Trophoblast cell (in vitro differentiated cells and primary cell): ENCODE measurements around the gene MAP3K15.

ENCODE experiments used
- DNase-seq, 2 donors: peaks; one replicate each; pipeline ENCODE4 v3.0.0-alpha.2; 2016
- H2AFZ ChIP-seq: 2 replicates; pipeline ENCODE4 v1.6.1; 2013; ENCODE audit warnings: low read length, moderate library complexity, mild to moderate bottlenecking; ENCODE audit not compliant: insufficient read depth, poor library complexity
- H2AK5ac ChIP-seq: 2 replicates; pipeline ENCODE4 v1.6.1; 2013; ENCODE audit warnings: mild to moderate bottlenecking, low read length
- H2BK120ac ChIP-seq: 2 replicates; pipeline ENCODE4 v1.6.1; 2013; ENCODE audit warnings: low read length, mild to moderate bottlenecking, moderate library complexity; ENCODE audit not compliant: insufficient read depth, poor library complexity
- H2BK12ac ChIP-seq: 2 replicates; pipeline ENCODE4 v1.6.1; 2013; ENCODE audit warnings: mild to moderate bottlenecking, low read length, moderate library complexity
- H2BK5ac ChIP-seq: 2 replicates; pipeline ENCODE4 v1.6.1; 2013; ENCODE audit warnings: low read length, low read depth, moderate library complexity, mild to moderate bottlenecking; ENCODE audit not compliant: poor library complexity
- H3K14ac ChIP-seq: 2 replicates; pipeline ENCODE4 v1.6.1; 2013; ENCODE audit warnings: mild to moderate bottlenecking, low read length
- H3K18ac ChIP-seq: 2 replicates; pipeline ENCODE4 v1.6.1; 2013; ENCODE audit warnings: mild to moderate bottlenecking, low read length
- H3K23ac ChIP-seq: 2 replicates; pipeline ENCODE4 v1.6.1; 2013; ENCODE audit warnings: low read length
- H3K27ac ChIP-seq: 2 replicates; pipeline ENCODE4 v1.5.1; 2013; ENCODE audit warnings: low read depth, mild to moderate bottlenecking, inconsistent platforms, low read length, moderate library complexity
- H3K27me3 ChIP-seq: 2 replicates; pipeline ENCODE4 v1.6.1; 2013; ENCODE audit warnings: inconsistent platforms, mild to moderate bottlenecking, low read length, moderate library complexity; ENCODE audit not compliant: insufficient read depth
- H3K36me3 ChIP-seq, 2 experiments: 1 replicate in 1 of 2; 2 replicates in 1 of 2; pipeline ENCODE4 v1.6.1; 2013; ENCODE audit warnings: low read length in 2 of 2, mild to moderate bottlenecking in 2 of 2, moderate library complexity in 1 of 2; ENCODE audit not compliant: insufficient read depth in 2 of 2, control insufficient read depth in 1 of 2
- H3K4ac ChIP-seq: 2 replicates; pipeline ENCODE4 v1.6.1; 2013; ENCODE audit warnings: low read depth, mild to moderate bottlenecking, low read length, moderate library complexity
- H3K4me1 ChIP-seq, 2 experiments: 1 replicate in 1 of 2; 2 replicates in 1 of 2; pipeline ENCODE4 v1.6.1; 2013; ENCODE audit warnings: low read length in 2 of 2, mild to moderate bottlenecking in 2 of 2, moderate library complexity in 1 of 2; ENCODE audit not compliant: insufficient read depth in 2 of 2, control insufficient read depth in 1 of 2
- H3K4me2 ChIP-seq: 2 replicates; pipeline ENCODE4 v1.6.1; 2013; ENCODE audit warnings: inconsistent platforms, mild to moderate bottlenecking, low read length, moderate library complexity
- H3K4me3 ChIP-seq: 2 replicates; pipeline ENCODE4 v1.5.1; 2013; ENCODE audit warnings: mild to moderate bottlenecking, low read depth, low read length, inconsistent platforms
- H3K79me1 ChIP-seq: one replicate; pipeline ENCODE4 v1.6.1; 2013; ENCODE audit warnings: low read length
- H3K79me2 ChIP-seq: 2 replicates; pipeline ENCODE4 v1.6.1; 2013; ENCODE audit warnings: low read length, mild to moderate bottlenecking; ENCODE audit not compliant: control insufficient read depth, insufficient read depth, poor library complexity
- H3K9ac ChIP-seq: 2 replicates; pipeline ENCODE4 v1.6.1; 2013; ENCODE audit warnings: mild to moderate bottlenecking, low read length
- H3K9me3 ChIP-seq: 2 replicates; pipeline ENCODE4 v1.6.1; 2013; ENCODE audit warnings: low read depth, mild to moderate bottlenecking, control low read depth, inconsistent platforms, low read length; ENCODE audit not compliant: insufficient read depth
- H4K12ac ChIP-seq: 2 replicates; pipeline ENCODE4 v1.6.1; 2013; ENCODE audit warnings: low read depth, mild to moderate bottlenecking, low read length, moderate library complexity
- H4K8ac ChIP-seq: 2 replicates; pipeline ENCODE4 v1.6.1; 2013; ENCODE audit warnings: low read depth, mild to moderate bottlenecking, low read length, moderate library complexity
- H4K91ac ChIP-seq: one replicate; pipeline ENCODE4 v1.6.1; 2013; ENCODE audit warnings: low read depth, mild to moderate bottlenecking, low read length, moderate library complexity
- WGBS: extraction: QIAGEN DNeasy Blood & Tissue Kit; methylation state at CpG from one replicate; pipeline ENCODE4 v1.1.7; 2013; ENCODE audit warnings: missing lambda C conversion rate; ENCODE audit not compliant: insufficient read length, insufficient coverage; ENCODE audit errors: extremely low coverage; 5-methylcytosine and 5-hydroxymethylcytosine counted together

MAP3K15 gene

DNA sequence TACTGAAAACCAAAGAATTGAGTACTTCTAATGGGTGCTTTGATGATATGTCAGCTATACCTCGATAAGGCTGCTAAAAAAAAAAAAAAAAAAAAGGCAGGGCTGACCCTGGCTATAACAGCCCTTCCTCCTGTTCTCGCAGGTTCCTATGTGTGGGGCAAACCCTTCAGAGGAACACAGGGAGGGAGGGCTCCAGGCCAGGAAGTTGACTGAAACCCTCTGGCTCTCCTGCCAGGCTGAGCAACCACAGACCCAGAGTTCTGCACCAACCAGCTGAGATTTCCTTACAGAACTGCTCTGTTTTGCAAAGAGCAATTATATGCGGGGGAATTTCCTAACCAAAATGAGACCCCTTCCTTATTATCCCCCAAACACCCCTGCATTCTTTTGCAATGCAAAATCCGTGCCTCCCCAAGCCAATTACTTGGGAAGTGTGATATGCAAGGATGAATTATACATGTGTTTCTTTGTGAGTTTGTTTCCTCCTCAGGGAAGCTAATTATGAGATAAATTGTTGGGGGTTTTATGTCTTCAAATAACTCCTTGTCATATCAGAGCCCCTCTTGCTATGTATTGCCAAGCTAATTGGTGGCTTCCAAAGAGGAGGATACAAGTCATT, 126.0 kb downstream of the MAP3K15 start:
- H3K23ac ChIP-seq, result no peak overlapping the region
- no peaks in the 10 kb centered on the region for H3K36me3 ChIP-seq
- DNase-seq, result no peak
- no peak overlapping the region for H3K9ac ChIP-seq
- no peak overlapping the region for H3K27ac ChIP-seq
- no peak overlapping the region for H2AK5ac ChIP-seq
- no peaks in the 10 kb centered on the region for H3K79me2 ChIP-seq
- no peaks in the 10 kb centered on the region for H3K27me3 ChIP-seq
- no peak overlapping the region for H3K18ac ChIP-seq
- no peak overlapping the region for H4K91ac ChIP-seq
- no peaks in the 10 kb centered on the region for H3K9me3 ChIP-seq
- no peak overlapping the region for H4K8ac ChIP-seq
- no peak overlapping the region for H4K12ac ChIP-seq
- no peak overlapping the region for H2BK12ac ChIP-seq
- H3K4me3 ChIP-seq, result no peak overlapping the region
- H3K79me1 ChIP-seq, result no peaks in the 10 kb centered on the region
- H2BK120ac ChIP-seq, result no peak overlapping the region
- H2BK5ac ChIP-seq, result no peak overlapping the region
- H3K4me2 ChIP-seq, result no peak overlapping the region
- WGBS, result no CpG with 5 or more reads among the region's 4 CpGs
- H3K4me1 ChIP-seq, result no peaks in the 10 kb centered on the region
- no peak overlapping the region for H3K14ac ChIP-seq
- H2AFZ ChIP-seq, result no peak overlapping the region
- H3K4ac ChIP-seq, result no peak overlapping the region

DNA sequence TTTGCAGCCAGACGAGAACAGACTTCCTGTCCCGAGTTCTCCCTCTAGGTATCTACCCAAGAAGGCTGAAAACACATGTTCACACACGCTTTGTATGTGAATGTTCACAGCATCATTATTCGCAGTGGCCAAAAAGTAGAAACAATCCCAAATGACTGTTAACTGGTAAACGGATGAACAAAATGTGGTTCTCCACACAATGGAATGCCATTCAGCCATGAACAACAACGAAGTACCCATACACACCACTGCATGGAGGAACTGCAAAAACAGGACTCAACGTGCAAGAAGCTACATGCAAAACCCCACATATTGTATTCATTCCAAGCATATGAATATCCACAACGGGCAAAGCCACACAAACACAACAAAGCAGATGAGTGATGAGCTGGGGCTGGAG, 126.6 kb downstream of the MAP3K15 start:
- no peak overlapping the region for H3K4me3 ChIP-seq
- no peak overlapping the region for H3K14ac ChIP-seq
- H2AK5ac ChIP-seq, result no peak overlapping the region
- no peak overlapping the region for H3K27ac ChIP-seq
- no peak overlapping the region for H3K9ac ChIP-seq
- no peak overlapping the region for H3K4ac ChIP-seq
- no peak overlapping the region for H3K4me2 ChIP-seq
- WGBS, result no CpG with 5 or more reads among the region's 8 CpGs
- H2BK5ac ChIP-seq, result no peak overlapping the region
- H3K23ac ChIP-seq, result no peak overlapping the region
- DNase-seq, result no peak
- no peaks in the 10 kb centered on the region for H3K9me3 ChIP-seq
- no peaks in the 10 kb centered on the region for H3K27me3 ChIP-seq
- no peak overlapping the region for H2BK120ac ChIP-seq
- H3K18ac ChIP-seq, result no peak overlapping the region
- no peak overlapping the region for H4K91ac ChIP-seq
- H2BK12ac ChIP-seq, result no peak overlapping the region
- H4K12ac ChIP-seq, result no peak overlapping the region
- no peaks in the 10 kb centered on the region for H3K36me3 ChIP-seq
- no peaks in the 10 kb centered on the region for H3K79me2 ChIP-seq
- H3K79me1 ChIP-seq, result no peaks in the 10 kb centered on the region
- no peak overlapping the region for H4K8ac ChIP-seq
- H2AFZ ChIP-seq, result no peak overlapping the region
- H3K4me1 ChIP-seq, result no peaks in the 10 kb centered on the region

DNA sequence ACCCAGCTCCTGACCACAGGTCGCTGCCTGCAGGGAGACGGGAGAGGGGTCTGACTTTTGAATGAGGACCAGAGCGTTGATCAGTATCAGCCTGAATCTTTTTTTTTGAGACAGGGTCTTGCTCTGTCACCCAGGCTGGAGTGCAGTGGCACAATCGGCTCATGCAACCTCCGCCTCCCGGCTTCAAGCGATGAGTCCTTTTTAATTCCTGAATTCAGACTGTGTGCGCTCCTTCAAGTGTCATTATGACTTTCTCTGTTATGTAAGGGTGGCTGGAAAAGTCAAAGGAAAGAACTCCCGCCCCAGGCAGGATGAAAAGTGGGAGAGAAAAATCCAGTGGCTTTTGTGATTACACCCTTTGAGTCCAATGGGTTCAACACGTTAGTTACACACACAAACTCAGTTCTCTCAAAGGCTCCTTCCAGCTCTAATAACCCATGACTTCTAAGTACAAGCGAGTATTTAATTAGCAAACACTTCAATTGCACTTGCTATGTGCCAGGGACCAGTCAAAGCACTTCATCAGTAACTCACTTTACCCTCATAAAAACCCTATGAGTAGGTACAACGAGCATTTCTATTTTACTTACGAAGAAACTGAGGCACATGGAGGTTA, 127.1 kb downstream of the MAP3K15 start:
- no peaks in the 10 kb centered on the region for H3K9me3 ChIP-seq
- H2BK5ac ChIP-seq, result no peak overlapping the region
- H3K4me3 ChIP-seq, result no peak overlapping the region
- WGBS, result no CpG with 5 or more reads among the region's 13 CpGs
- no peak overlapping the region for H3K27ac ChIP-seq
- H2BK120ac ChIP-seq, result no peak overlapping the region
- DNase-seq, result no peak
- H3K36me3 ChIP-seq, result no peaks in the 10 kb centered on the region
- no peaks in the 10 kb centered on the region for H3K4me1 ChIP-seq
- no peak overlapping the region for H4K12ac ChIP-seq
- H3K4me2 ChIP-seq, result no peak overlapping the region
- no peak overlapping the region for H3K14ac ChIP-seq
- H3K27me3 ChIP-seq, result no peaks in the 10 kb centered on the region
- H2AK5ac ChIP-seq, result no peak overlapping the region
- H4K91ac ChIP-seq, result no peak overlapping the region
- H3K18ac ChIP-seq, result no peak overlapping the region
- no peak overlapping the region for H3K9ac ChIP-seq
- no peak overlapping the region for H2AFZ ChIP-seq
- H2BK12ac ChIP-seq, result no peak overlapping the region
- H3K4ac ChIP-seq, result no peak overlapping the region
- no peaks in the 10 kb centered on the region for H3K79me2 ChIP-seq
- H4K8ac ChIP-seq, result no peak overlapping the region
- no peak overlapping the region for H3K23ac ChIP-seq
- no peaks in the 10 kb centered on the region for H3K79me1 ChIP-seq

DNA sequence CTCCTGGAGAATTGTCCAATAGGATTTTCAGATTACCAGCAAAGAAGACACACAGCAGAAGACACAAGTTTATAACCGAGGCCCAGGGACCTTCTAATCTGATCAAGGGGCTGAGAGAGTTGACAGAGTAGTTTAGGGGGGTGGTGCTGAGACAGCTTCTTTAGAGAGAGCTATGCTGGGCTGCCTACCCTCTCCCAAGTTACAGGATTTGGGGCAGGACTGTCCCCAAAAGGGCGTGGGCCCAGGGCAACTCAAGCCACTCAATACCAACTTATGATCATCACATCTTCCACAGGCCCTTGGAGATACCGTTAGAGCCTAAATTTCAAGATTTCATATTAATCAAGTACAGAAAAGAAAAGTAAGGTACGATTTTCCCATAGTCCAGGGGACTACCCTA, 128.6 kb downstream of the MAP3K15 start:
- Histone ChIP-seq H3K27me3 (no peaks in the 10 kb centered on the region), H2BK120ac (no peak overlapping the region), H2AK5ac (no peak overlapping the region), H3K4ac (no peak overlapping the region), H3K4me2 (no peak overlapping the region), H3K14ac (no peak overlapping the region), H3K36me3 (no peaks in the 10 kb centered on the region), H3K9me3 (no peaks in the 10 kb centered on the region), H2AFZ (no peak overlapping the region), H2BK12ac (no peak overlapping the region), H3K4me3 (no peak overlapping the region), H3K9ac (no peak overlapping the region), H4K12ac (no peak overlapping the region), H3K4me1 (no peaks in the 10 kb centered on the region), H3K79me2 (no peaks in the 10 kb centered on the region), H4K91ac (no peak overlapping the region), H3K27ac (no peak overlapping the region), H3K18ac (no peak overlapping the region), H3K23ac (no peak overlapping the region), H4K8ac (no peak overlapping the region), H3K79me1 (no peaks in the 10 kb centered on the region), H2BK5ac (no peak overlapping the region)
- WGBS, result no CpG with 5 or more reads among the region's 4 CpGs
- DNase-seq, result no peak
